Naive thymus-derived CD4-positive, alpha-beta T cell (primary cell): ENCODE measurements around the gene CDH18. TPM values are rescaled to one million over a fixed set of nuclear protein-coding genes. Genes with fewer than 3 reads are reported as not detected.

Experiments used
- ATAC-seq: fragments of 150-1000 bp; cut with Tn5 transposase; 2 replicates; pipeline ENCODE4 v1.10.0; 2021; ENCODE audit warnings: mild to moderate bottlenecking, moderate library complexity
- CTCF ChIA-PET: fragments of 350-600 bp; sonication (Branson Sonifier 250); formaldehyde crosslinking; loops from one replicate; lab custom pipeline; 2021; ENCODE audit warnings: antibody characterized with exemption; lab: Charles Lee
- POLR2A ChIA-PET: fragments of 350-600 bp; sonication (Branson Sonifier 250); formaldehyde crosslinking; loops from one replicate; lab custom pipeline; 2021; ENCODE audit warnings: antibody characterized with exemption, inconsistent platforms; lab: Charles Lee
- DNase-seq, 9 donors: peaks; one replicate each; pipeline versions ENCODE4 v3.0.0 to v3.0.0-alpha.2; 2020 to 2022; ENCODE audit warnings: mixed read lengths in 1 of 9
- H3K27ac ChIP-seq: one replicate; pipeline ENCODE4 v1.7.0; 2013; ENCODE audit warnings: mild to moderate bottlenecking, low read depth, low read length, moderate library complexity
- H3K27me3 ChIP-seq, 2 donors: one replicate each; pipeline ENCODE4 v1.7.0; 2013; ENCODE audit warnings: low read length in 2 of 2, mild to moderate bottlenecking in 2 of 2, moderate library complexity in 2 of 2; ENCODE audit not compliant: control insufficient read depth in 2 of 2, insufficient read depth in 2 of 2
- H3K36me3 ChIP-seq, 3 experiments: 1 replicate in 2 of 3; 2 replicates in 1 of 3; pipeline ENCODE4 v1.7.0; 2013; ENCODE audit warnings: low read length in 3 of 3, mild to moderate bottlenecking in 3 of 3, moderate library complexity in 1 of 3; ENCODE audit not compliant: insufficient read depth in 3 of 3, control insufficient read depth in 2 of 3
- H3K4me1 ChIP-seq, 2 donors: one replicate each; pipeline ENCODE4 v1.7.0; 2013; ENCODE audit warnings: low read length in 2 of 2, mild to moderate bottlenecking in 2 of 2, moderate library complexity in 1 of 2; ENCODE audit not compliant: control insufficient read depth in 2 of 2, insufficient read depth in 2 of 2
- H3K4me3 ChIP-seq: 2 replicates; pipeline ENCODE4 v1.7.0; 2013; ENCODE audit warnings: mild to moderate bottlenecking, low read length
- H3K9me3 ChIP-seq, 3 experiments: 1 replicate in 2 of 3; 2 replicates in 1 of 3; pipeline ENCODE4 v1.7.0; 2013; ENCODE audit warnings: low read length in 3 of 3; ENCODE audit not compliant: control insufficient read depth in 2 of 3
- H3K27ac Mint-ChIP-seq, 9 donors: one replicate each; pipeline ENCODE4 v1.8.0; 2020 to 2022; ENCODE audit warnings: mixed read lengths in 9 of 9, mild to moderate bottlenecking in 8 of 9, moderate library complexity in 5 of 9, inconsistent platforms in 2 of 9
- H3K27me3 Mint-ChIP-seq, 5 donors: one replicate each; pipeline ENCODE4 v1.8.0; 2021 to 2022; ENCODE audit warnings: mixed read lengths in 5 of 5, mild to moderate bottlenecking in 1 of 5
- H3K36me3 Mint-ChIP-seq, 5 donors: one replicate each; pipeline ENCODE4 v1.8.0; 2020 to 2022; ENCODE audit warnings: mixed read lengths in 5 of 5, mild to moderate bottlenecking in 3 of 5, inconsistent platforms in 1 of 5
- H3K4me1 Mint-ChIP-seq, 7 donors: one replicate each; pipeline ENCODE4 v1.8.0; 2020 to 2022; ENCODE audit warnings: mixed read lengths in 7 of 7, mild to moderate bottlenecking in 3 of 7, inconsistent platforms in 1 of 7
- H3K4me3 Mint-ChIP-seq, 10 donors: one replicate each; pipeline ENCODE4 v1.8.0; 2020 to 2022; ENCODE audit warnings: mild to moderate bottlenecking in 10 of 10, mixed read lengths in 10 of 10, moderate library complexity in 6 of 10, inconsistent platforms in 2 of 10
- H3K9me3 Mint-ChIP-seq, 11 donors: one replicate each; pipeline ENCODE4 v1.8.0; 2020 to 2022; ENCODE audit warnings: mixed read lengths in 11 of 11, mild to moderate bottlenecking in 4 of 11, inconsistent platforms in 1 of 11, moderate library complexity in 1 of 11
- intact Hi-C, 2 donors: fragments of 100-400 bp; cut with micrococcal nuclease; formaldehyde crosslinking; loops; one replicate each; pipeline ENCODE4 v1.15.1; 2023
- polyA plus RNA-seq, 2 donors: library from polyadenylated mRNA; unstranded; fragments of 300-500 nt; fragmentation: Illumina TruSeq; gene quantifications; one replicate each; pipeline ENCODE4 v1.2.3, GENCODE V29; 2021
- total RNA-seq, 6 experiments: library from RNA in 5 of 6; stranded (reverse) in 5 of 6; gene quantifications; 1 replicate in 5 of 6; 2 replicates in 1 of 6; pipeline ENCODE4 v1.2.3 and lab custom pipeline; 2021 to 2026

Gene CDH18
- total and polyA plus RNA-seq, 7 experiments from 2014 or later = not detected

- H3K27me3 Mint-ChIP-seq = no peaks in the 10 kb centered on the region
- ChIA-PET CTCF (no interaction called here), POLR2A (no interaction called here)
- no peak for ATAC-seq
- H3K4me3 Mint-ChIP-seq = no peak overlapping the region
- Histone ChIP-seq H3K4me3 (no peak overlapping the region), H3K36me3 (no peaks in the 10 kb centered on the region), H3K9me3 (no peaks in the 10 kb centered on the region), H3K4me1 (no peaks in the 10 kb centered on the region), H3K27ac (no peak overlapping the region), H3K27me3 (no peaks in the 10 kb centered on the region)
- DNase-seq = no peak
- H3K9me3 Mint-ChIP-seq = peaks cover 0 to 46% (median 9%) of the 10 kb centered on the region in 11 donors
- no peaks in the 10 kb centered on the region for H3K36me3 Mint-ChIP-seq
- H3K4me1 Mint-ChIP-seq = no peaks in the 10 kb centered on the region
- H3K27ac Mint-ChIP-seq = no peak overlapping the region
- intact Hi-C loops = no loop called here
Measured at GRCh38 chr5:19625562-19625961, 362.4 kb downstream of the CDH18 start.

- H3K36me3 ChIP-seq = no peaks in the 10 kb centered on the region
- no peaks in the 10 kb centered on the region for H3K27me3 ChIP-seq
- H3K4me3 ChIP-seq = no peak overlapping the region
- no peak overlapping the region for H3K27ac ChIP-seq
- CTCF ChIA-PET = no interaction called here
- no peak for DNase-seq
- ATAC-seq = no peak
- POLR2A ChIA-PET = no interaction called here
- peaks cover 0 to 24% (median 6%) of the 10 kb centered on the region in 11 donors for H3K9me3 Mint-ChIP-seq
- no peak overlapping the region for H3K27ac Mint-ChIP-seq
- no peak overlapping the region for H3K4me3 Mint-ChIP-seq
- H3K36me3 Mint-ChIP-seq = no peaks in the 10 kb centered on the region
- no peaks in the 10 kb centered on the region for H3K27me3 Mint-ChIP-seq
- H3K4me1 ChIP-seq = no peaks in the 10 kb centered on the region
- no peaks in the 10 kb centered on the region for H3K4me1 Mint-ChIP-seq
- intact Hi-C loops = no loop called here
- H3K9me3 ChIP-seq = no peaks in the 10 kb centered on the region
Measured at GRCh38 chr5:19619571-19619970, 368.4 kb downstream of the CDH18 start.

- no peak overlapping the region for H3K4me3 Mint-ChIP-seq
- ATAC-seq = no peak
- Histone ChIP-seq H3K27me3 (no peaks in the 10 kb centered on the region), H3K4me3 (no peak overlapping the region), H3K4me1 (no peaks in the 10 kb centered on the region), H3K36me3 (no peaks in the 10 kb centered on the region), H3K9me3 (no peaks in the 10 kb centered on the region), H3K27ac (no peak overlapping the region)
- H3K4me1 Mint-ChIP-seq = no peaks in the 10 kb centered on the region
- no peaks in the 10 kb centered on the region for H3K36me3 Mint-ChIP-seq
- intact Hi-C loops = no loop called here
- ChIA-PET CTCF (no interaction called here), POLR2A (no interaction called here)
- no peak for DNase-seq
- H3K27ac Mint-ChIP-seq = no peak overlapping the region
- peaks cover 0 to 23% (median 3%) of the 10 kb centered on the region in 11 donors for H3K9me3 Mint-ChIP-seq
- H3K27me3 Mint-ChIP-seq = no peaks in the 10 kb centered on the region
Measured at GRCh38 chr5:19616701-19617215, 371.2 kb downstream of the CDH18 start.

GRCh38 chr5:19615661-19616060 lies 372.3 kb downstream of the CDH18 start:
- H3K9me3 ChIP-seq = no peaks in the 10 kb centered on the region
- H3K4me3 Mint-ChIP-seq = no peak overlapping the region
- DNase-seq = no peak
- H3K27me3 ChIP-seq = no peaks in the 10 kb centered on the region
- H3K4me3 ChIP-seq = no peak overlapping the region
- H3K27ac Mint-ChIP-seq = no peak overlapping the region
- H3K4me1 ChIP-seq = no peaks in the 10 kb centered on the region
- H3K27me3 Mint-ChIP-seq = no peaks in the 10 kb centered on the region
- H3K4me1 Mint-ChIP-seq = no peaks in the 10 kb centered on the region
- no peaks in the 10 kb centered on the region for H3K36me3 ChIP-seq
- H3K27ac ChIP-seq = no peak overlapping the region
- intact Hi-C loops = no loop called here
- ChIA-PET CTCF (no interaction called here), POLR2A (no interaction called here)
- no peaks in the 10 kb centered on the region for H3K36me3 Mint-ChIP-seq
- peaks cover 0 to 22% (median 5%) of the 10 kb centered on the region in 11 donors for H3K9me3 Mint-ChIP-seq
- no peak for ATAC-seq

- Mint-ChIP-seq H3K9me3 (peaks cover 0 to 22% (median 5%) of the 10 kb centered on the region in 11 donors), H3K4me1 (no peaks in the 10 kb centered on the region), H3K27me3 (no peaks in the 10 kb centered on the region), H3K36me3 (no peaks in the 10 kb centered on the region), H3K27ac (no peak overlapping the region), H3K4me3 (no peak overlapping the region)
- ATAC-seq (no peak), DNase-seq (no peak)
- Histone ChIP-seq H3K27ac (no peak overlapping the region), H3K27me3 (no peaks in the 10 kb centered on the region), H3K36me3 (no peaks in the 10 kb centered on the region), H3K4me3 (no peak overlapping the region), H3K4me1 (no peaks in the 10 kb centered on the region), H3K9me3 (no peaks in the 10 kb centered on the region)
- intact Hi-C loops = no loop called here
- ChIA-PET POLR2A (no interaction called here), CTCF (no interaction called here)
Measured at GRCh38 chr5:19615071-19615470, 372.9 kb downstream of the CDH18 start.

- H3K27ac Mint-ChIP-seq = no peak overlapping the region
- intact Hi-C loops = no loop called here
- no peaks in the 10 kb centered on the region for H3K4me1 ChIP-seq
- no peaks in the 10 kb centered on the region for H3K27me3 Mint-ChIP-seq
- ChIA-PET CTCF (no interaction called here), POLR2A (no interaction called here)
- H3K27ac ChIP-seq = no peak overlapping the region
- no peak overlapping the region for H3K4me3 ChIP-seq
- ATAC-seq (no peak), DNase-seq (no peak)
- peaks cover 0 to 12% (median 0%) of the 10 kb centered on the region in 11 donors for H3K9me3 Mint-ChIP-seq
- no peaks in the 10 kb centered on the region for H3K4me1 Mint-ChIP-seq
- no peaks in the 10 kb centered on the region for H3K27me3 ChIP-seq
- H3K9me3 ChIP-seq = no peaks in the 10 kb centered on the region
- no peaks in the 10 kb centered on the region for H3K36me3 ChIP-seq
- no peak overlapping the region for H3K4me3 Mint-ChIP-seq
- H3K36me3 Mint-ChIP-seq = no peaks in the 10 kb centered on the region
Measured at GRCh38 chr5:19608444-19609002, 379.5 kb downstream of the CDH18 start.

- H3K36me3 ChIP-seq = no peaks in the 10 kb centered on the region
- Mint-ChIP-seq H3K4me3 (no peak overlapping the region), H3K9me3 (peaks cover 0 to 10% (median 3%) of the 10 kb centered on the region in 11 donors), H3K4me1 (no peaks in the 10 kb centered on the region), H3K27me3 (no peaks in the 10 kb centered on the region), H3K27ac (no peak overlapping the region), H3K36me3 (no peaks in the 10 kb centered on the region)
- H3K9me3 ChIP-seq = no peaks in the 10 kb centered on the region
- ChIA-PET POLR2A (no interaction called here), CTCF (no interaction called here)
- DNase-seq = no peak
- no peak overlapping the region for H3K4me3 ChIP-seq
- no peak for ATAC-seq
- no peaks in the 10 kb centered on the region for H3K4me1 ChIP-seq
- intact Hi-C loops = no loop called here
- H3K27me3 ChIP-seq = no peaks in the 10 kb centered on the region
- H3K27ac ChIP-seq = no peak overlapping the region
Measured at GRCh38 chr5:19605846-19606407, 382.1 kb downstream of the CDH18 start.
